SK-N-SH (cell line): ENCODE measurements around the gene IL7R. TPM values are rescaled to one million over a fixed set of nuclear protein-coding genes. Genes with fewer than 3 reads are reported as not detected.
"Not testable (repeated sequence)": the region's sequence is repeated elsewhere in the genome, so short reads cannot be mapped to it uniquely, and the experiment has no call there.

Experiments used
- CTCF ChIA-PET: fragments of 300-600, 350-600 bp; formaldehyde crosslinking; extraction: SDS; loops from one replicate; lab custom pipeline; 2021; lab: Yijun Ruan, JAX
- POLR2A ChIA-PET: fragments of 350-600 bp; sonication (Branson Sonifier 250); formaldehyde crosslinking; extraction: SDS; loops from one replicate; lab custom pipeline; 2020; ENCODE audit warnings: antibody characterized with exemption, inconsistent platforms; lab: Yijun Ruan, JAX
- DNase-seq: peaks from one replicate; pipeline ENCODE4 v3.0.0; 2012
- H2AFZ ChIP-seq: fragments of 200-600 bp; sonication (generic); 2 replicates; pipeline ENCODE4 v1.8.1; 2016; ENCODE audit warnings: antibody characterized with exemption, mild to moderate bottlenecking, low read depth
- H3F3A ChIP-seq: fragments of 200-600 bp; sonication (generic); replicated peaks from 2 replicates; pipeline ENCODE3; 2016; ENCODE audit warnings: antibody characterized with exemption, mild to moderate bottlenecking; ENCODE audit not compliant: insufficient read depth
- H3K27ac ChIP-seq, 2 experiments: fragments of 200-500 bp in 1 of 2; fragments of 200-600 bp in 1 of 2; sonication (Bioruptor generic) in 1 of 2; sonication (generic), shearing (Covaris generic) in 1 of 2; 2 replicates each; pipeline versions ENCODE4 v1.5.1 to v1.6.1; 2014 to 2016; ENCODE audit warnings: low read depth in 2 of 2, inconsistent platforms in 1 of 2, low read length in 1 of 2, mild to moderate bottlenecking in 1 of 2, mixed read lengths in 1 of 2
- H3K27me3 ChIP-seq: fragments of 200-600 bp; sonication (generic), shearing (Covaris generic); 2 replicates; pipeline ENCODE4 v1.6.1; 2016; ENCODE audit warnings: mixed run types; ENCODE audit not compliant: insufficient read depth
- H3K36me3 ChIP-seq, 2 experiments: fragments of 200-500 bp in 1 of 2; fragments of 200-600 bp in 1 of 2; sonication (Bioruptor generic) in 1 of 2; sonication (generic) in 1 of 2; replicated peaks in 1 of 2; 2 replicates each; pipeline versions ENCODE3 to v1.5.1; 2014 to 2016; ENCODE audit warnings: low read length in 1 of 2, mild to moderate bottlenecking in 1 of 2; ENCODE audit not compliant: insufficient read depth in 2 of 2, control insufficient read depth in 1 of 2
- H3K4me1 ChIP-seq, 2 experiments: fragments of 200-500 bp in 1 of 2; fragments of 200-600 bp in 1 of 2; sonication (Bioruptor generic) in 1 of 2; sonication (generic), shearing (Covaris generic) in 1 of 2; 2 replicates each; pipeline versions ENCODE4 v1.5.1 to v1.6.1; 2014 to 2016; ENCODE audit warnings: low read depth in 1 of 2, low read length in 1 of 2, mixed run types in 1 of 2; ENCODE audit not compliant: insufficient read depth in 2 of 2, control insufficient read depth in 1 of 2
- H3K4me2 ChIP-seq: fragments of 200-600 bp; sonication (generic), shearing (Covaris generic); 2 replicates; pipeline ENCODE4 v1.6.1; 2017; ENCODE audit warnings: mixed run types
- H3K4me3 ChIP-seq, 2 experiments: fragments of 200-500 bp in 1 of 2; fragments of 200-600 bp in 1 of 2; sonication (Bioruptor generic) in 1 of 2; sonication (generic), shearing (Covaris generic) in 1 of 2; 2 replicates each; pipeline versions ENCODE4 v1.5.1 to v1.8.1; 2014 to 2016; ENCODE audit warnings: low read depth in 2 of 2, inconsistent platforms in 1 of 2, low read length in 1 of 2, mild to moderate bottlenecking in 1 of 2, mixed read lengths in 1 of 2, moderate library complexity in 1 of 2
- H3K79me2 ChIP-seq: fragments of 200-600 bp; sonication (generic); 2 replicates; pipeline ENCODE4 v1.8.1; 2017; ENCODE audit warnings: mild to moderate bottlenecking; ENCODE audit not compliant: insufficient read depth
- H3K9ac ChIP-seq: fragments of 200-600 bp; sonication (generic); 2 replicates; pipeline ENCODE4 v1.6.1; 2017; ENCODE audit warnings: mixed run types
- H3K9me2 ChIP-seq: fragments of 200-600 bp; sonication (generic); 2 replicates; pipeline ENCODE4 v1.6.1; 2017; ENCODE audit warnings: mixed run types
- H3K9me3 ChIP-seq: fragments of 200-600 bp; sonication (generic); 2 replicates; pipeline ENCODE4 v1.6.1; 2017; ENCODE audit warnings: mixed run types, mild to moderate bottlenecking, moderate library complexity
- H4K20me1 ChIP-seq: fragments of 200-600 bp; sonication (generic); 2 replicates; pipeline ENCODE4 v1.6.1; 2017; ENCODE audit warnings: mild to moderate bottlenecking, mixed run types; ENCODE audit not compliant: insufficient read depth
- EP300 ChIP-seq, 2 experiments: IDR thresholded peaks; 2 replicates each; pipeline versions ENCODE4 v1.4.0 to v1.6.1; 2012; ENCODE audit warnings: borderline replicate concordance in 1 of 2, low read depth in 1 of 2, low read length in 1 of 2
- GATA2 ChIP-seq: sonication (generic); formaldehyde crosslinking; IDR thresholded peaks from 2 replicates; pipeline ENCODE4 v1.5.0; 2020; ENCODE audit warnings: mild to moderate bottlenecking, missing genetic modification reagents
- JUND ChIP-seq: IDR thresholded peaks from 2 replicates; pipeline ENCODE4 v1.4.0; 2012
- MXI1 ChIP-seq: IDR thresholded peaks from 2 replicates; pipeline ENCODE4 v1.6.1; 2012; ENCODE audit warnings: mild to moderate bottlenecking, low read depth, low read length, improper control_type of control experiment
- NFIC ChIP-seq: IDR thresholded peaks from 2 replicates; pipeline ENCODE4 v1.4.0; 2012; ENCODE audit warnings: borderline replicate concordance
- SIN3A ChIP-seq: IDR thresholded peaks from 2 replicates; pipeline ENCODE4 v1.6.1; 2012; ENCODE audit warnings: low read depth, mild to moderate bottlenecking, low read length, moderate library complexity, borderline replicate concordance
- SMC3 ChIP-seq: IDR thresholded peaks from 2 replicates; pipeline ENCODE4 v1.6.1; 2012; ENCODE audit warnings: low read depth, low read length, improper control_type of control experiment
- TAF1 ChIP-seq: IDR thresholded peaks from 2 replicates; pipeline ENCODE4 v1.6.1; 2012; ENCODE audit warnings: low read depth, mild to moderate bottlenecking, low read length, moderate library complexity, borderline replicate concordance
- YY1 ChIP-seq: IDR thresholded peaks from 2 replicates; pipeline ENCODE4 v1.4.0; 2012; ENCODE audit warnings: low read depth, mild to moderate bottlenecking
- WGBS: methylation state at CpG from one replicate; pipeline ENCODE4 v1.1.6; 2017; ENCODE audit warnings: low lambda C conversion rate; 5-methylcytosine and 5-hydroxymethylcytosine counted together
- polyA plus RNA-seq, 3 experiments: library from polyadenylated mRNA; depleted of rRNA; stranded (reverse); fragments of >200 nt; gene quantifications; 2 replicates each; pipeline ENCODE4 v1.2.3, GENCODE V29; 2012
- TF ChIP-seq, protein P1 (sequence below): IDR thresholded peaks from 2 replicates; pipeline ENCODE4 v1.6.1; 2012; ENCODE audit warnings: mild to moderate bottlenecking, low read depth, low read length, moderate library complexity

IL7R gene
- polyA plus RNA-seq, 1 of the 3 experiments (the other 2 are of a cell fraction) = 3.0 TPM

DNA sequence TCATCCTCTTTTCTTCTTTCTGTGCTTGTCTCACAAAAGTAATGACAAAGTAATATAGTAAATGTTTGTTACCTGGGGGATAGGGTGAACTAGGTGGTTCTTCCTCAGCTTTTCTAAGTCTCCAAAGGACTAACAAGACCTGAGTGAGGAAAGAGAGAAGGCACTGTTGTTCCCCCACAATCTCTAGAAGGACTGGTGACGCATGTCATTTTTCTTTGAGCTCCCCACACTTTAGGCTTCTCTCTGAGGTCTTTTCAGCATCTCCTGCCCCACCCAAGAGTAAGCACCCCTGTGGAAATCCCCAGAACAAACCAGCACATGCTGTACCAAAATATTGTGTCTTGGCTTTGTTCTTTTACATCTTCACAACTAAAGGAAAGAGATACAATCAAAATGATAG lies 2.4 kb upstream of the IL7R start:
- peak overlapping the region; percentile 47; the same call in 1 of the 2 replicates for H2AFZ ChIP-seq
- WGBS = 79% methylated on average over 1 of the region's 1 CpG
- H3K4me1 ChIP-seq = peaks cover 0 to 39% of the 10 kb centered on the region in 2 experiments; a peak in 2 of 4 replicates
- DNase-seq = no peak
- H3F3A ChIP-seq = peaks cover 18% of the 10 kb centered on the region
- H3K9me2 ChIP-seq = no peaks in the 10 kb centered on the region
- ChIA-PET POLR2A (no interaction called here), CTCF (no interaction called here)
- no peaks in the 10 kb centered on the region for H3K9me3 ChIP-seq
- TF ChIP-seq SMC3 = no peak
- TF ChIP-seq JUND = no peak
- no peak for TF ChIP-seq SIN3A
- no peak for TF ChIP-seq GATA2 (CRISPR knock-in tag)
- TF ChIP-seq EP300 (IDR thresholded peaks at IDR 0.05; ENCODE audit: borderline replicate concordance in 1 of 2, low read depth in 1 of 2, low read length in 1 of 2) = no peak
- TF ChIP-seq MXI1 = no peak
- H3K4me2 ChIP-seq = no peak overlapping the region
- peaks cover 6% of the 10 kb centered on the region; the same call in 1 of the 2 replicates for H3K79me2 ChIP-seq
- H3K4me3 ChIP-seq = no peak overlapping the region
- H3K27ac ChIP-seq = no peak overlapping the region
- H3K27me3 ChIP-seq = no peaks in the 10 kb centered on the region
- no peak overlapping the region for H3K9ac ChIP-seq
- H3K36me3 ChIP-seq = no peaks in the 10 kb centered on the region
- H4K20me1 ChIP-seq = no peaks in the 10 kb centered on the region

DNA sequence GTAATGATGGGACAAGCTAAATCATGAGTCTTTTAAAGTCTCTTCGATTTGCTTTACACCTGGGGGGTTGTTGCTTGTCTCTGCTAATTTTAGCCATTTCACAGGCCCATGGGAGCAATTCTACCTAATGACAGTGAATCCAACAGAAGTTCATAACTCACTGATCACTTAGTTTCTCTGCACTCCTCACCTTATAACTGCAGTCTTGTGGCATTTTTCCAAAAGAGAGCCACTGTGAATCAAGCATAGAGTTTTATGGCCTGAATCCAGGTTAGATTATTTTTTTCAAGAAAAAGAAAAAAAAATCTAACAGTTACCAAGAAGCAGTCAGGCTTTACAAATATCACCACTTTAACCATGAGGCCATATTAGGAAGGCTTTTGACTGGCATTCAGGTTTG lies 1.5 kb upstream of the IL7R start:
- ChIA-PET POLR2A (no interaction called here), CTCF (no interaction called here)
- Histone ChIP-seq H2AFZ (no peak overlapping the region), H3F3A (peaks cover 18% of the 10 kb centered on the region), H3K4me2 (no peak overlapping the region), H3K4me3 (no peak overlapping the region), H3K27ac (no peak overlapping the region), H3K79me2 (peaks cover 6% of the 10 kb centered on the region; the same call in 1 of the 2 replicates), H3K36me3 (no peaks in the 10 kb centered on the region), H3K9me3 (no peaks in the 10 kb centered on the region), H3K27me3 (no peaks in the 10 kb centered on the region), H3K9ac (no peak overlapping the region), H3K9me2 (no peaks in the 10 kb centered on the region), H3K4me1 (peaks cover 0 to 48% of the 10 kb centered on the region in 2 experiments; a peak in 3 of 4 replicates), H4K20me1 (no peaks in the 10 kb centered on the region)
- peak; percentile 13; the same call in 1 of the 2 replicates for TF ChIP-seq NFIC
- TF ChIP-seq, protein P1, sequence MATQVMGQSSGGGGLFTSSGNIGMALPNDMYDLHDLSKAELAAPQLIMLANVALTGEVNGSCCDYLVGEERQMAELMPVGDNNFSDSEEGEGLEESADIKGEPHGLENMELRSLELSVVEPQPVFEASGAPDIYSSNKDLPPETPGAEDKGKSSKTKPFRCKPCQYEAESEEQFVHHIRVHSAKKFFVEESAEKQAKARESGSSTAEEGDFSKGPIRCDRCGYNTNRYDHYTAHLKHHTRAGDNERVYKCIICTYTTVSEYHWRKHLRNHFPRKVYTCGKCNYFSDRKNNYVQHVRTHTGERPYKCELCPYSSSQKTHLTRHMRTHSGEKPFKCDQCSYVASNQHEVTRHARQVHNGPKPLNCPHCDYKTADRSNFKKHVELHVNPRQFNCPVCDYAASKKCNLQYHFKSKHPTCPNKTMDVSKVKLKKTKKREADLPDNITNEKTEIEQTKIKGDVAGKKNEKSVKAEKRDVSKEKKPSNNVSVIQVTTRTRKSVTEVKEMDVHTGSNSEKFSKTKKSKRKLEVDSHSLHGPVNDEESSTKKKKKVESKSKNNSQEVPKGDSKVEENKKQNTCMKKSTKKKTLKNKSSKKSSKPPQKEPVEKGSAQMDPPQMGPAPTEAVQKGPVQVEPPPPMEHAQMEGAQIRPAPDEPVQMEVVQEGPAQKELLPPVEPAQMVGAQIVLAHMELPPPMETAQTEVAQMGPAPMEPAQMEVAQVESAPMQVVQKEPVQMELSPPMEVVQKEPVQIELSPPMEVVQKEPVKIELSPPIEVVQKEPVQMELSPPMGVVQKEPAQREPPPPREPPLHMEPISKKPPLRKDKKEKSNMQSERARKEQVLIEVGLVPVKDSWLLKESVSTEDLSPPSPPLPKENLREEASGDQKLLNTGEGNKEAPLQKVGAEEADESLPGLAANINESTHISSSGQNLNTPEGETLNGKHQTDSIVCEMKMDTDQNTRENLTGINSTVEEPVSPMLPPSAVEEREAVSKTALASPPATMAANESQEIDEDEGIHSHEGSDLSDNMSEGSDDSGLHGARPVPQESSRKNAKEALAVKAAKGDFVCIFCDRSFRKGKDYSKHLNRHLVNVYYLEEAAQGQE = no peak
- no peak for TF ChIP-seq YY1
- no peak for TF ChIP-seq TAF1
- DNase-seq = no peak
- 68% methylated on average over 1 of the region's 1 CpG for WGBS

DNA sequence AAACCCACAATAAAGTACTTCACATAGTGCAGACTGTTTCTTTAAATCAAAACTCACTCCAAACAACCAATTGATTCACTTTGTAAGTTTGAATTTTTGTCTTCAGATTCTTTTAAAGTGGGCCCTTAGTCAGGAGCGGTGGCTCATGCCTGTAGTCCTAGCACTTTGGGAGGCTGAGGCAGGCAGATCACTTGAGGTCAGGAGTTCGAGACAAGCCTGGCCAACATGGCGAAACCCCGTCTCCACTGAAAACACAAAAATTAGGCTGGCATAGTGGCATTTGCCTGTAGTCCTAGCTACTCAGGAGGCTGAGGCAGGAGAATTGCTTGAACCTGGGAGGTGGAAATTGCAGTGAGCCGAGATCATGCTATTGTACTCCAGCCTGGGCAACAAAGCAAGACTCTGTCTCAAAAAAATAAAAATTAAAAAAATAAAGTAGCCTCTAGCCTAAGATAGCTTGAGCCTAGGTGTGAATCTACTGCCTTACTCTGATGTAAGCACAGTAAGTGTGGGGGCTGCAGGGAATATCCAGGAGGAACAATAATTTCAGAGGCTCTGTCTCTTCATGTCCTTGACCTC lies 416 bp upstream of the IL7R start:
- H3K9me3 ChIP-seq, H3K79me2 ChIP-seq, H3K9me2 ChIP-seq, H4K20me1 ChIP-seq, DNase-seq, H3K27me3 ChIP-seq, H3K4me3 ChIP-seq, H3K36me3 ChIP-seq, POLR2A ChIA-PET: not testable (repeated sequence)
- Histone ChIP-seq H3K4me1 (peaks cover 0 to 49% of the 10 kb centered on the region in 2 experiments; a peak in 3 of 4 replicates), H3K4me2 (peak overlapping the region; percentile 61; the same call in 1 of the 2 replicates), H3K9ac (peak overlapping the region; percentile 46; the same call in 1 of the 2 replicates), H3K27ac (peak overlapping the region in 1 of 2 experiments; percentile 87; a peak in 2 of 4 replicates), H2AFZ (peak overlapping the region; percentile 66; the same call in 1 of the 2 replicates), H3F3A (peaks cover 19% of the 10 kb centered on the region)
- CTCF ChIA-PET = interaction anchor here (0.6 kb wide), 1 partner anchor 29 kb away, joined by 3 read pairs; no protein-coding TSS in a partner anchor
- 88% methylated on average over 5 of the region's 5 CpGs for WGBS
